Right renal cortex interstitium (tissue), 3 donors: ENCODE data around the gene LRIG3. TPM values are rescaled to one million over a fixed set of nuclear protein-coding genes. Genes with fewer than 3 reads are reported as not detected.
"Not testable (repeated sequence)": the region's sequence is repeated elsewhere in the genome, so short reads cannot be mapped to it uniquely, and the experiment has no call there.

Experiments used
- DNase-seq, 3 donors: peaks; one replicate each; pipeline ENCODE4 v3.0.0-alpha.2; 2013; ENCODE audit warnings: low read depth in 3 of 3, low spot score in 2 of 3
- polyA plus RNA-seq, 3 donors: library from polyadenylated mRNA; unstranded; fragments of 120-200 nt; gene quantifications; one replicate each; pipeline ENCODE4 v1.2.1, GENCODE V29; 2013; ENCODE audit not compliant: insufficient read length in 3 of 3

The LRIG3 gene
- polyA plus RNA-seq, 3 donors: 33.2 to 42.6 (median 34.1) TPM

GRCh38 chr12:58907391-58907790 is 12.9 kb downstream of the LRIG3 start:
- no peak for DNase-seq

GRCh38 chr12:58906917-58907316 is 13.4 kb downstream of the LRIG3 start:
- no peak for DNase-seq

- no peak for DNase-seq
These were observed 14.9 kb downstream of the LRIG3 start for GRCh38 chr12:58905422-58905821.

GRCh38 chr12:58902726-58903125 is 17.6 kb downstream of the LRIG3 start:
- DNase-seq: not testable (repeated sequence)

- no peak for DNase-seq
These were observed 18.6 kb downstream of the LRIG3 start for GRCh38 chr12:58901664-58902063.

- DNase-seq: no peak
These were observed 22.3 kb downstream of the LRIG3 start for GRCh38 chr12:58897969-58898368.

- DNase-seq: no peak
These were observed 24.0 kb downstream of the LRIG3 start for GRCh38 chr12:58896278-58896677.

GRCh38 chr12:58895053-58895452 is 25.3 kb downstream of the LRIG3 start:
- DNase-seq: no peak

GRCh38 chr12:58894040-58894439 is 26.3 kb downstream of the LRIG3 start:
- no peak for DNase-seq

GRCh38 chr12:58893495-58893894 is 26.8 kb downstream of the LRIG3 start:
- no peak for DNase-seq

GRCh38 chr12:58889557-58889956 is 30.7 kb downstream of the LRIG3 start:
- DNase-seq: no peak

- DNase-seq: peak in 1 of 3 donors; percentile 35
These were observed 32.0 kb downstream of the LRIG3 start for GRCh38 chr12:58888131-58888783.

GRCh38 chr12:58887068-58887467 is 33.2 kb downstream of the LRIG3 start:
- no peak for DNase-seq

- DNase-seq: no peak
These were observed 33.8 kb downstream of the LRIG3 start for GRCh38 chr12:58886474-58886873.

- no peak for DNase-seq
These were observed 35.4 kb downstream of the LRIG3 start for GRCh38 chr12:58884916-58885315.

- DNase-seq: no peak
These were observed 36.5 kb downstream of the LRIG3 start for GRCh38 chr12:58883576-58884334.

GRCh38 chr12:58882826-58883225 is 37.5 kb downstream of the LRIG3 start:
- DNase-seq: no peak

- no peak for DNase-seq
These were observed 38.5 kb downstream of the LRIG3 start for GRCh38 chr12:58881816-58882215.

GRCh38 chr12:58880639-58881038 is 39.7 kb downstream of the LRIG3 start:
- no peak for DNase-seq

- no peak for DNase-seq
These were observed 43.0 kb downstream of the LRIG3 start for GRCh38 chr12:58877243-58877743.

- DNase-seq: no peak
These were observed 46.8 kb downstream of the LRIG3 start for GRCh38 chr12:58873496-58873895.

- no peak for DNase-seq
These were observed 48.7 kb downstream of the LRIG3 start for GRCh38 chr12:58871556-58871955.
